ENCODE data around the gene GRIK3. TPM values are rescaled to one million over a fixed set of nuclear protein-coding genes. Genes with fewer than 3 reads are reported as not detected.

Gene GRIK3
- total and polyA plus RNA-seq, 2 of the 8 experiments (the other 6 are each of a cell fraction or from before 2014, with no cell fraction given): 2.1 to 3.4 TPM

GRCh38 chr1:36988741-36989193, 45.5 kb downstream of the GRIK3 start (continued):
- TF ChIP-seq EZH2 (IDR thresholded peaks at IDR 0.05; ENCODE audit: low read depth, low read length, severe bottlenecking) (no peak), RNF2 (IDR thresholded peaks at IDR 0.05; ENCODE audit: borderline replicate concordance, low read depth, low read length, missing control alignments, poor library complexity, severe bottlenecking) (no peak), JUND (IDR thresholded peaks at IDR 0.05; ENCODE audit: low read length) (no peak), POLR2A (IDR thresholded peaks at IDR 0.05; ENCODE audit: control extremely low read depth in 1 of 2, low read depth in 2 of 2, low read length in 2 of 2) (no peak), KDM1A (IDR thresholded peaks at IDR 0.05; ENCODE audit: borderline replicate concordance, low read length) (no peak), NRF1 (IDR thresholded peaks at IDR 0.05; ENCODE audit: low read depth, low read length) (no peak)
